ENCODE measurements around the gene LRRC42. TPM values are rescaled to one million over a fixed set of nuclear protein-coding genes. Genes with fewer than 3 reads are reported as not detected.

The LRRC42 gene
- 25.4 to 27.9 TPM (median 27.3 TPM) in 5 replicates for total RNA-seq (2022; extraction: Qiagen RNA extraction)

GRCh38 chr1:53946252-53947171 is at the start of gene LRRC42:
Gene LRRC42 (plus strand): TSS chr1:53946350. CDS start chr1:53952000, 5,650 bp downstream.

GRCh38 chr1:53945433-53946251 is 508 bp upstream of the LRRC42 start, which contains the start of gene IFT25:
Gene IFT25 (minus strand): TSS chr1:53945699. CDS start chr1:53940082, 5,617 bp downstream.

Other genes starting within 250 kb of the LRRC42 start
- 0.05 to 0.08 TPM (median 0.07 TPM) in 3 of 5 replicates, not detected in the others for gene GLIS1, start 207.2 kb upstream of the LRRC42 start, total RNA-seq (2022; extraction: Qiagen RNA extraction)
- 22.4 to 26.4 TPM (median 24.6 TPM) in 5 replicates for gene NDC1, start 108.1 kb upstream of the LRRC42 start, total RNA-seq (2022; extraction: Qiagen RNA extraction)
- 12.4 to 14.0 TPM (median 12.8 TPM) in 5 replicates for gene YIPF1, start 56.6 kb upstream of the LRRC42 start, total RNA-seq (2022; extraction: Qiagen RNA extraction)
- 0.09 TPM in 1 of 5 replicates, not detected in the others for gene DIO1, start 52.2 kb upstream of the LRRC42 start, total RNA-seq (2022; extraction: Qiagen RNA extraction)
- 26.3 to 40.4 TPM (median 26.8 TPM) in 5 replicates for gene IFT25, start 651 bp upstream of the LRRC42 start, total RNA-seq (2022; extraction: Qiagen RNA extraction)
- not detected in 5 replicates for gene LDLRAD1, start 71.8 kb downstream of the LRRC42 start, total RNA-seq (2022; extraction: Qiagen RNA extraction)
- gene TMEM59, start 106.9 kb downstream of the LRRC42 start, total RNA-seq (2022; extraction: Qiagen RNA extraction): 113 to 131 TPM (median 121 TPM) in 5 replicates
- gene TCEANC2, start 107.3 kb downstream of the LRRC42 start, total RNA-seq (2022; extraction: Qiagen RNA extraction): 2.1 to 2.7 TPM (median 2.1 TPM) in 5 replicates
- not detected in 5 replicates for gene CDCP2, start 206.7 kb downstream of the LRRC42 start, total RNA-seq (2022; extraction: Qiagen RNA extraction)

Measured in A549 treated with CORT108297 at 1 μM for 4 hours (cell line).